HG02884 (cell line): Measurements from ENCODE around the gene ZNF280D.

Experiments used
- ATAC-seq: cut with Tn5 transposase; IDR thresholded peaks from one replicate; pipeline ENCODE4 v1.9.1; 2021; ENCODE audit warnings: mild to moderate bottlenecking, moderate library complexity; ENCODE audit not compliant: unreplicated experiment

ZNF280D gene

GRCh38 chr15:56754772-56755370 lies 21.6 kb upstream of the ZNF280D start:
- no peak for ATAC-seq

DNA sequence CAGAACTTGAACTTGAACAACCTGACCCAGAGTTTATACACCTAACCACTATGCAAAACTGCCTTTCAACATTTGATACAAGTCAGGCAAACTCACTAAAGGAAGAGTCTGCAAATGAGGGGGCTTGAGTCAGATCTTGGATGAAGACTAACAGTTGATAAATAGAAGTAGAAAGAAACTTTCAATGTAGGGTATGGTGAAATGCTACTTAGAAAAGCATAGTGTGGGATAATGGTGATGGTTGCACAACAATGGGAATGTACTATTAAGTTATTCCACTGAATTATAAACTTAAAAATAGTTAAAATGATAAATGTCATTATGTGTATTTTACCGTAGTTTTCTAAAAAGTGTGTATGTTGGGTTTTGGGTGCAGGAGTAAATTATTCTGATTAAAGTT lies 19.7 kb upstream of the ZNF280D start:
- no peak for ATAC-seq

DNA sequence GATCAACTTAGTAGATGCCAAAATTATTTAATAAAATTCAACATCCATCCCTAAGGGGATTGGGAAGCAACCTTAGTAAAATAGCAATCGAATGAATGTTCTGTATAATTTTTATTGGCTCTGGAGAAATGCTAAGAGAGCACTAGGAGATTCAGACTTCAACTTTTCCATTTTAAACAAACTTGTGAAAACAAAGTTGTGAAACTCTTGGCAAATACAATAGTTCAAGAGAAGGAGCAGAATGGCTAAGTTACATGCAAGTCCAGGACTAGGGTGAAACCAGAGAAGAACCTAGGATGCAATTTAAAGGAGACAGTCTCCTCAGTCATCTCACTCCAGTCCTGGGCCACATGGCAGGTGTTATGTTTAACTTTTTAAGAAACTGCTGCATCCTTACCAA lies 16.7 kb upstream of the ZNF280D start:
- ATAC-seq, result no peak

GRCh38 chr15:56744701-56745683 lies 11.7 kb upstream of the ZNF280D start:
- ATAC-seq, result no peak

DNA sequence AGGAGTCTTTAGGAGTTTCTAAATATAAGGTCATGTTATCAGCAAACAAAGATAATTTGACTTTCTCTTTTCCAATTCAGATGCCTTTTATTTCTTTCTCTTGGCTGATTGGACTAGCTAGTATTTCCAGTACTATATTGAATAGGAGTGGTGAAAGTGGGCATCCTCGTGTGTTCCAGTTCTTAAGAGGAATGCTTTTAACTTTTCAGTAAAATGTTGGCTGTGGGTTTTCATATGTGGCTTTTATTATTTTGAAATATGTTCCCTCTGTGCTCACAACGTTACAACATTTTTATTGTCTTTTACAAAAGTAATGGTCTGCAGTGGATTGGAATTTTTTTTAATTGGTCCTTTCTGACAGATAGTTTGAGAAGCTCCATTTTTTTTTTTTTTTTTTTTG lies 8.2 kb upstream of the ZNF280D start:
- no peak for ATAC-seq

DNA sequence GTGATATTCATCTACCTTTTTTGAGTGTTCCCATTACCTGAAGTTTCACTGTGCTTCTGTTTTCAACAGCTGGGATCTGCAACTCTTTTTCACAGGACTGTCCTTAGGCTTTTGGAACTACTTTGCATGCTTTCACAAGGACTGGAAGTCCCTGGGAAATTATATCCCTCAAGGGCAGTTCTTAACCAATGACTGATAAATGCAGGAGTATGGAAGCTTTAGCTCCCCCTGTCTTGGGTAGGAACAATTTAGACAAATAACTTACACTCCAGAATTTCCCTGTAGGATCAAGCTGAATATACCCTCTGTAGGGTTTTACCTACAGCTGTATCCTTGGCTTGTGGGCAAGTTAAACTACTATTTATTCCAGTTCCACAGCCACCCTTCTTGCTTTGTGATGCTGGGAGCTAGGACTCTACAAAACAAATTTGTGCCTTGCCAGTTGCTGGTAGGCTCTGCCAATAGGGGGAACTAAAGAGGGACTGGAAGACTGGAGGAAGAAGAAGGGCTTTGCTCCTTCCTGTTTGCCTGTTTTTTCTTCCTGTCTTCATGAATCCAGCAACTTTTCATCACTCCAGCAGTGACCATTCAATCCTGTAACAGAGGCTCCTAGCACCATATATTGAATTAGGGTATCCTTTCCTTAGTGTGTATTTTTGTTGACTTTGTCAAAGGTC lies 6.8 kb upstream of the ZNF280D start:
- no peak for ATAC-seq

DNA sequence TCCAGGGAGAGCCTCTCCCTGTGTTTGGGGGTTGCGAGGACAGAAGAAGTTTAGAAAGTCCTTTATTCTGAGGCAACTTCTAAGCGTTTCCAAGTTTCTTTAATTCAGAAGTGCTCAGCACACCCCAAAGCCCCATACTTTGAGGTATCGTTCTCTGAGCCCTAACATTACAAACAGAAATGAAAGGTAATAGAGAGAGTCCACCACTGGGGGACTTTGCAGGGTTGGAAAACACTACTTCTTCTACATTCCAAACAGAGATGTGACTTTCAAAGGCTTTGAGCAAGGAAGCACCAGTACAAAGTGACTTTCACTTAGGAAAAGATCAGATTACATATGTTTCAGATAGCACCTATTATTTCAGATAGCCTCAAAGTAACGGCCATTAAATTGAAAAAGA lies 6.2 kb upstream of the ZNF280D start:
- no peak for ATAC-seq

GRCh38 chr15:56737791-56738190 lies 4.5 kb upstream of the ZNF280D start:
- ATAC-seq, result no peak

- no peak for ATAC-seq
These were observed 3.8 kb upstream of the ZNF280D start for GRCh38 chr15:56736881-56737707.

DNA sequence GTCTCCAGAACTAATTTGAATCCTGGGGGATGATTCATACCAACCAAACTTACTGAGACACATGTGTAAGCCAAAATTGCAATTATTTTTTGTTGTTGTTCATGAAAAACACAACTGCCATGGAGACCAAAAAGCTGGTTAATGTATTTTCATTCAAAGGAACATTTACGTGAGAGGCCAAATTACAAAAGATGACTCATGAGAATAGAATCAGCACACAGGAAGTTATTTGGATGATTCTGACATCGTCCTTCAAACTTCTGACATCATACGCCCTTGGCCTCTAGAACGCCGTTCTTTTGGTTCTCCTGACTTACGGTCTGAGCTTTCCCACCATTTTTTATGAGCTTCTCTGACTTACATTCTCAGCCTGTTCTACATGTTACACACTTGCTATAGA lies 3.0 kb upstream of the ZNF280D start:
- ATAC-seq, result no peak

- no peak for ATAC-seq
These were observed 2.3 kb upstream of the ZNF280D start for GRCh38 chr15:56735589-56735988.

GRCh38 chr15:56734013-56734635 lies 815 bp upstream of the ZNF280D start:
- ATAC-seq, result no peak

GRCh38 chr15:56732886-56733135 lies 498 bp downstream of the ZNF280D start:
- no peak for ATAC-seq

- ATAC-seq, result no peak
These were observed 999 bp downstream of the ZNF280D start for GRCh38 chr15:56732135-56732885.

- no peak for ATAC-seq
These were observed 1.8 kb downstream of the ZNF280D start for GRCh38 chr15:56731548-56731947.

DNA sequence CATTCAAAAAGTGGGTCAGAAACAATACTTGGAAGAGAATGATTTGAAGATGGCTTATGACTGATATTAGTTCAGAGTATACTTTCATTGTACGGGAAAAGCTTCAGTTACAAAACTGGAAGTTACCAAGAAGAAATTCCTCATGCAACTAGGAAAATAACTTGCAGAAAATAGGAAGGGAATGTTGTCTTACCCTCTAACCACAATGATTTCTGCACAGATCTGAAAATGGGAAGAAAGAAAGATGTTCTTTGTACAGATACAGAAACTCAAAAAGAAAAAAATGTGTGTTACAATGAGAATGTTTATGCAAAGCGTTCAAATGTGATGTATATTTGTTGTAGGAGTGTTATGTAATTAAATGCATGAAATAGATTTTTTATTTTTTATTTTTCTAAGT lies 3.7 kb downstream of the ZNF280D start:
- ATAC-seq, result no peak

- no peak for ATAC-seq
These were observed 7.9 kb downstream of the ZNF280D start for GRCh38 chr15:56725386-56725785.

GRCh38 chr15:56724232-56724631 lies 9.1 kb downstream of the ZNF280D start:
- ATAC-seq, result no peak

DNA sequence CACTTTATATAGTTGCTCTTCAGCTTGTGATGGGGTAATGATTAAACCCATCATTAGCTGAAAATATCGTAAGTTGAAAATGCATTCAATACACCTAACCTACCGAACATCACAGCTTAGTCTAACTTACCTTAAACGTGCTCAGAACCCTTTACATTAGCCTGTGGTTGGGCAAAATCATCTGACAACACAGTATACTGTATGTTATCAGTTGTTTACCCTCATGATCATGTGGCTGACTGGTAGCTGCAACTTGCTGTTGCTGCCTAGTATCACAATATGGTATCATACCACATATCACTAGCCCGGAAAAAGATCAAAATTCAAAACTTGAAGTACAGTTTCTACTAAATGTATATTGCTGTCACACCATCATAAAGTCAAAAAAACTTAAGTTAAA lies 9.5 kb downstream of the ZNF280D start:
- ATAC-seq, result no peak
